Sigmoid colon (tissue), 4 donors: ENCODE measurements around the gene SLC27A2.

Source experiments
- CTCF ChIP-seq, 4 experiments: fragments of 450-650 bp in 3 of 4; fragments of 200-600 bp in 1 of 4; IDR thresholded peaks; one replicate each; pipeline ENCODE4 v1.5.1; 2016 to 2019; ENCODE audit warnings: antibody characterized with exemption in 4 of 4, mild to moderate bottlenecking in 3 of 4, moderate library complexity in 2 of 4
- EP300 ChIP-seq, 4 donors: sonication (generic); formaldehyde crosslinking; IDR thresholded peaks; one replicate each; pipeline ENCODE4 v1.6.1; 2017; ENCODE audit warnings: antibody characterized with exemption in 4 of 4
- POLR2A ChIP-seq, 2 donors: fragments of 450-650 bp; IDR thresholded peaks; one replicate each; pipeline ENCODE4 v1.6.1; 2016; ENCODE audit warnings: antibody characterized with exemption in 2 of 2, mild to moderate bottlenecking in 2 of 2, moderate library complexity in 2 of 2
- POLR2AphosphoS5 ChIP-seq, 4 donors: sonication (generic); formaldehyde crosslinking; IDR thresholded peaks; one replicate each; pipeline ENCODE4 v1.6.1; 2017; ENCODE audit warnings: antibody characterized with exemption in 4 of 4

- TF ChIP-seq CTCF (IDR thresholded peaks at IDR 0.05): no peak
- TF ChIP-seq EP300 (IDR thresholded peaks at IDR 0.05): no peak
- TF ChIP-seq POLR2A (IDR thresholded peaks at IDR 0.05): no peak
- no peak for TF ChIP-seq POLR2AphosphoS5 (IDR thresholded peaks at IDR 0.05)
These were observed 14.9 kb upstream of the SLC27A2 start for GRCh38 chr15:50167110-50167509.
